Neural cell (in vitro differentiated cells): Measurements from ENCODE around the gene INTU. TPM values are rescaled to one million over a fixed set of nuclear protein-coding genes. Genes with fewer than 3 reads are reported as not detected.

ENCODE experiments used
- H2AFZ ChIP-seq: fragments of 200-600, 300-800 bp; sonication (generic), shearing (Covaris generic); 2 replicates; pipeline ENCODE4 v1.6.0; 2014; ENCODE audit warnings: low read depth, mild to moderate bottlenecking, antibody characterized with exemption, low read length, moderate library complexity
- H3F3A ChIP-seq: fragments of 200-600 bp; shearing (Covaris generic); 2 replicates; pipeline ENCODE4 v1.6.1; 2016; ENCODE audit warnings: mild to moderate bottlenecking, moderate library complexity, mixed read lengths, antibody characterized with exemption, low read length; ENCODE audit not compliant: insufficient read depth, poor library complexity, severe bottlenecking
- H3K27ac ChIP-seq: fragments of 200-600, 300-800 bp; sonication (generic), shearing (Covaris generic); 2 replicates; pipeline ENCODE4 v1.5.1; 2014; ENCODE audit warnings: mild to moderate bottlenecking, low read length, moderate library complexity
- H3K27me3 ChIP-seq: fragments of 300-800, 200-600 bp; sonication (generic), shearing (Covaris generic); 2 replicates; pipeline ENCODE4 v1.6.0; 2014; ENCODE audit warnings: mild to moderate bottlenecking, low read depth, low read length, moderate library complexity; ENCODE audit not compliant: insufficient read depth
- H3K36me3 ChIP-seq: fragments of 300-800, 200-600 bp; sonication (generic), shearing (Covaris generic); 2 replicates; pipeline ENCODE4 v1.5.1; 2014; ENCODE audit warnings: mild to moderate bottlenecking, antibody characterized with exemption, low read length, moderate library complexity; ENCODE audit not compliant: insufficient read depth
- H3K4me2 ChIP-seq: fragments of 300-800, 200-600 bp; sonication (generic), shearing (Covaris generic); 2 replicates; pipeline ENCODE4 v1.6.0; 2014; ENCODE audit warnings: mild to moderate bottlenecking, low read length
- H3K4me3 ChIP-seq: fragments of 300-800, 200-600 bp; sonication (generic), shearing (Covaris generic); 2 replicates; pipeline ENCODE4 v1.5.1; 2014; ENCODE audit warnings: mild to moderate bottlenecking, low read length, moderate library complexity
- H3K79me2 ChIP-seq: fragments of 200-600 bp; shearing (Covaris generic); replicated peaks from 2 replicates; pipeline ENCODE4 v1.6.0; 2014; ENCODE audit warnings: mild to moderate bottlenecking, low read length, moderate library complexity; ENCODE audit not compliant: insufficient read depth
- H3K9ac ChIP-seq: fragments of 300-800, 200-600 bp; sonication (generic), shearing (Covaris generic); 2 replicates; pipeline ENCODE4 v1.6.1; 2016; ENCODE audit warnings: mild to moderate bottlenecking, low read length, mixed read lengths
- H3K9me2 ChIP-seq: fragments of 200-600 bp; shearing (Covaris generic); 2 replicates; pipeline ENCODE4 v1.6.1; 2016; ENCODE audit warnings: mild to moderate bottlenecking, low read length, mixed read lengths; ENCODE audit not compliant: insufficient read depth
- H3K9me3 ChIP-seq: fragments of 200-600, 300-800 bp; sonication (generic), shearing (Covaris generic); 2 replicates; pipeline ENCODE4 v1.6.1; 2016; ENCODE audit warnings: mild to moderate bottlenecking, mixed run types, low read length, moderate library complexity, mixed read lengths
- H4K20me1 ChIP-seq: fragments of 200-600 bp; shearing (Covaris generic); 2 replicates; pipeline ENCODE4 v1.6.1; 2016; ENCODE audit warnings: mild to moderate bottlenecking, mixed run types; ENCODE audit not compliant: insufficient read depth
- CTCF ChIP-seq: fragments of 450-650 bp; IDR thresholded peaks from 2 replicates; pipeline ENCODE4 v1.5.1; 2014; ENCODE audit warnings: antibody characterized with exemption, mild to moderate bottlenecking, moderate library complexity; ENCODE audit not compliant: poor library complexity, severe bottlenecking
- EP300 ChIP-seq: fragments of 450-650 bp; conservative IDR thresholded peaks from 2 replicates; pipeline ENCODE4 v1.6.1; 2014; ENCODE audit warnings: antibody characterized with exemption, mild to moderate bottlenecking, moderate library complexity; ENCODE audit not compliant: poor library complexity, severe bottlenecking
- EZH2 ChIP-seq: fragments of 200-600, 300-800 bp; shearing (Covaris generic), sonication (generic); IDR thresholded peaks from 2 replicates; pipeline ENCODE4 v1.6.1; 2014; ENCODE audit warnings: antibody characterized with exemption, low read length, borderline replicate concordance, mild to moderate bottlenecking; ENCODE audit not compliant: insufficient read depth, poor library complexity, severe bottlenecking
- MXI1 ChIP-seq: fragments of 450-650 bp; conservative IDR thresholded peaks from 2 replicates; pipeline ENCODE4 v1.6.1; 2014; ENCODE audit warnings: antibody characterized with exemption, mild to moderate bottlenecking; ENCODE audit not compliant: poor library complexity, severe bottlenecking
- POLR2AphosphoS5 ChIP-seq: IDR thresholded peaks from 2 replicates; pipeline ENCODE4 v1.6.1; 2012
- RAD21 ChIP-seq: fragments of 450-650 bp; conservative IDR thresholded peaks from 2 replicates; pipeline ENCODE4 v1.6.1; 2014; ENCODE audit warnings: antibody characterized with exemption, mild to moderate bottlenecking, moderate library complexity
- REST ChIP-seq: IDR thresholded peaks from 2 replicates; pipeline ENCODE4 v1.6.1; 2012; ENCODE audit warnings: borderline replicate concordance
- SMC3 ChIP-seq: fragments of 450-650 bp; conservative IDR thresholded peaks from 2 replicates; pipeline ENCODE4 v1.6.1; 2014; ENCODE audit warnings: antibody characterized with exemption, mild to moderate bottlenecking, moderate library complexity; ENCODE audit not compliant: poor library complexity
- TAF1 ChIP-seq: IDR thresholded peaks from 2 replicates; pipeline ENCODE4 v1.6.1; 2012; ENCODE audit warnings: low read depth
- polyA plus RNA-seq: library from polyadenylated mRNA; depleted of rRNA; stranded (reverse); fragments of >200 nt; gene quantifications from 2 replicates; pipeline ENCODE4 v1.2.3, GENCODE V29; 2014

Gene INTU
- polyA plus RNA-seq, 1 donor from 2014 or later: 15.7 TPM

- Histone ChIP-seq H3K27ac (no peak overlapping the region), H3K9ac (no peak overlapping the region), H3K79me2 (no peaks in the 10 kb centered on the region), H3K27me3 (no peaks in the 10 kb centered on the region), H3K4me2 (no peak overlapping the region), H3K4me3 (no peak overlapping the region), H3K9me2 (no peaks in the 10 kb centered on the region), H3K9me3 (no peaks in the 10 kb centered on the region), H2AFZ (no peak overlapping the region), H3F3A (no peaks in the 10 kb centered on the region), H4K20me1 (no peaks in the 10 kb centered on the region), H3K36me3 (no peaks in the 10 kb centered on the region)
- TF ChIP-seq RAD21 (no peak), REST (no peak), MXI1 (no peak), TAF1 (no peak)
Measured at GRCh38 chr4:127772769-127773671, 140.3 kb downstream of the INTU start.

GRCh38 chr4:127775843-127776242, 143.1 kb downstream of the INTU start:
- Histone ChIP-seq H3K27ac (no peak overlapping the region), H3K79me2 (no peaks in the 10 kb centered on the region), H3K36me3 (no peaks in the 10 kb centered on the region), H2AFZ (no peak overlapping the region), H3K27me3 (no peaks in the 10 kb centered on the region), H3K9me3 (no peaks in the 10 kb centered on the region), H3F3A (no peaks in the 10 kb centered on the region), H3K4me3 (no peak overlapping the region), H3K4me2 (no peak overlapping the region), H3K9me2 (no peaks in the 10 kb centered on the region), H4K20me1 (no peaks in the 10 kb centered on the region), H3K9ac (no peak overlapping the region)
- TF ChIP-seq REST (no peak), POLR2AphosphoS5 (no peak), RAD21 (no peak), SMC3 (no peak), EP300 (no peak), CTCF (no peak), TAF1 (no peak), MXI1 (no peak), EZH2 (no peak)
